Endothelial cell of umbilical vein (primary cell): Measurements from ENCODE around the gene LYZL1. TPM values are rescaled to one million over a fixed set of nuclear protein-coding genes. Genes with fewer than 3 reads are reported as not detected.

Experiments
- BruUV-seq: library from RNA; stranded (reverse); fragments of 400-500 nt; replicated peaks from 2 replicates; lab custom pipeline; 2021; lab: Mats Ljungman, UMichigan
- CTCF ChIA-PET: fragments of 300-600, 350-600 bp; sonication (Branson Sonifier 250); formaldehyde crosslinking; loops from one replicate; lab custom pipeline; 2021; ENCODE audit warnings: antibody characterized with exemption, inconsistent platforms; lab: Charles Lee
- POLR2A ChIA-PET: fragments of 300-600, 350-600 bp; sonication (Branson Sonifier 250); formaldehyde crosslinking; loops from one replicate; lab custom pipeline; 2021; ENCODE audit warnings: antibody characterized with exemption, inconsistent platforms; lab: Charles Lee
- DNase-seq: peaks from one replicate; pipeline ENCODE4 v3.0.0-alpha.2; 2011; ENCODE audit warnings: low read depth, low spot score
- FAIRE-seq: peaks from 2 replicates; lab custom pipeline; 2011; peaks lifted over from hg19 to GRCh38; lab: Jason Lieb, UNC
- H2AFZ ChIP-seq: 2 replicates; pipeline ENCODE4 v1.6.0; 2012; ENCODE audit warnings: low read depth, low read length, control low read depth, inconsistent platforms
- H3K27ac ChIP-seq: 2 replicates; pipeline ENCODE4 v1.5.1; 2011; ENCODE audit warnings: low read depth, mild to moderate bottlenecking, control low read depth, low read length, moderate library complexity; ENCODE audit not compliant: insufficient read depth
- H3K27me3 ChIP-seq, 2 experiments: 2 replicates each; pipeline versions ENCODE4 v1.6.0 to v1.6.1; 2011; ENCODE audit warnings: low read length in 2 of 2, mixed read lengths in 1 of 2; ENCODE audit not compliant: control insufficient read depth in 2 of 2, insufficient read depth in 2 of 2
- H3K36me3 ChIP-seq, 2 experiments: 2 replicates in 1 of 2; 3 replicates in 1 of 2; pipeline ENCODE4 v1.5.1; 2011; ENCODE audit warnings: low read length in 2 of 2, mild to moderate bottlenecking in 1 of 2, moderate library complexity in 1 of 2; ENCODE audit not compliant: control insufficient read depth in 2 of 2, insufficient read depth in 2 of 2; ENCODE audit errors: extremely low read depth in 1 of 2
- H3K4me1 ChIP-seq: 3 replicates; pipeline ENCODE4 v1.5.1; 2011; ENCODE audit warnings: mild to moderate bottlenecking, low read length; ENCODE audit not compliant: control insufficient read depth, insufficient read depth; ENCODE audit errors: extremely low read depth
- H3K4me2 ChIP-seq: 2 replicates; pipeline ENCODE4 v1.6.1; 2011; ENCODE audit warnings: low read length, control low read depth, mixed read lengths; ENCODE audit not compliant: insufficient read depth
- H3K4me3 ChIP-seq, 3 experiments: fragments of 200-600 bp in 1 of 3; sonication (generic), shearing (Covaris generic) in 1 of 3; replicated peaks in 1 of 3; 2 replicates each; pipeline ENCODE4 v1.5.1; 2011 to 2016; ENCODE audit warnings: control low read depth in 3 of 3, low read length in 3 of 3, mild to moderate bottlenecking in 2 of 3, inconsistent platforms in 1 of 3, low read depth in 1 of 3, moderate library complexity in 1 of 3; ENCODE audit not compliant: insufficient read depth in 1 of 3
- H3K79me2 ChIP-seq: 2 replicates; pipeline ENCODE4 v1.6.0; 2012; ENCODE audit warnings: low read length, inconsistent platforms; ENCODE audit not compliant: control insufficient read depth, insufficient read depth
- H3K9ac ChIP-seq: replicated peaks from 2 replicates; pipeline ENCODE3; 2011; ENCODE audit warnings: low read length, control low read depth; ENCODE audit not compliant: insufficient read depth; ENCODE audit errors: extremely low read depth
- H3K9me1 ChIP-seq: replicated peaks from 3 replicates; pipeline ENCODE4 v1.6.0; 2011; ENCODE audit warnings: mild to moderate bottlenecking, low read length; ENCODE audit not compliant: control insufficient read depth, insufficient read depth; ENCODE audit errors: extremely low read depth
- H3K9me3 ChIP-seq: replicated peaks from 2 replicates; pipeline ENCODE4 v1.5.1; 2012; ENCODE audit warnings: low read length, inconsistent platforms; ENCODE audit not compliant: control insufficient read depth, insufficient read depth
- H4K20me1 ChIP-seq: replicated peaks from 2 replicates; pipeline ENCODE3; 2011; ENCODE audit warnings: mild to moderate bottlenecking, low read length; ENCODE audit not compliant: control insufficient read depth, insufficient read depth; ENCODE audit errors: extremely low read depth
- CTCF ChIP-seq, 2 donors: IDR thresholded peaks; 1 replicate in 1 of 2; 2 replicates in 1 of 2; pipeline ENCODE4 v1.5.1; 2011; ENCODE audit warnings: low read length in 2 of 2, mild to moderate bottlenecking in 2 of 2, moderate library complexity in 2 of 2, control low read depth in 1 of 2, inconsistent platforms in 1 of 2, low read depth in 1 of 2; ENCODE audit not compliant: insufficient read depth in 1 of 2; ENCODE audit errors: extremely low read depth in 1 of 2
- EZH2 ChIP-seq: IDR thresholded peaks from 2 replicates; pipeline ENCODE4 v1.6.1; 2012; ENCODE audit warnings: borderline replicate concordance, low read depth, mild to moderate bottlenecking, moderate library complexity, low read length, inconsistent platforms; ENCODE audit not compliant: severe bottlenecking
- FOS ChIP-seq: IDR thresholded peaks from 2 replicates; pipeline ENCODE4 v1.6.1; 2011; ENCODE audit warnings: mild to moderate bottlenecking, low read length, moderate library complexity, borderline replicate concordance; ENCODE audit not compliant: insufficient read depth
- GATA2 ChIP-seq: IDR thresholded peaks from 2 replicates; pipeline ENCODE4 v1.7.0; 2011; ENCODE audit warnings: low read depth, mild to moderate bottlenecking, moderate library complexity, mixed read lengths, low read length; ENCODE audit not compliant: insufficient read length, insufficient read depth
- JUN ChIP-seq: IDR thresholded peaks from 2 replicates; pipeline ENCODE4 v1.6.1; 2011; ENCODE audit warnings: borderline replicate concordance, low read depth; ENCODE audit not compliant: insufficient read length, insufficient read depth
- MYC ChIP-seq: IDR thresholded peaks from one replicate; pipeline ENCODE4 v1.6.1; 2011; ENCODE audit warnings: mild to moderate bottlenecking, low read depth, low read length
- POLR2A ChIP-seq: IDR thresholded peaks from 2 replicates; pipeline ENCODE4 v1.6.1; 2012; ENCODE audit warnings: low read depth, mild to moderate bottlenecking, control low read depth, low read length
- POLR2AphosphoS5 ChIP-seq: IDR thresholded peaks from 2 replicates; pipeline ENCODE4 v1.6.1; 2012; ENCODE audit warnings: low read depth, mild to moderate bottlenecking, control low read depth, low read length, moderate library complexity; ENCODE audit not compliant: insufficient read depth
- dilution Hi-C: fragments of 300-500 bp; cut with MboI; formaldehyde crosslinking; loops from one replicate; pipeline ENCODE4 v1.15.0; 2019; ENCODE audit warnings: low sequenced_read_pairs; ENCODE audit not compliant: extremely low pct_ligation_motif_present
- intact Hi-C: fragments of 100-400 bp; cut with micrococcal nuclease; formaldehyde crosslinking; loops from one replicate; pipeline ENCODE4 v1.10.0; 2022
- polyA plus RNA-seq, 4 experiments: library from polyadenylated mRNA; depleted of rRNA in 3 of 4; stranded (reverse) in 3 of 4; unstranded in 1 of 4; fragments of >200 nt; gene quantifications; 2 replicates each; pipeline versions ENCODE4 v1.2.1 to v1.2.3, GENCODE V29; 2011 to 2012; ENCODE audit warnings: missing spikeins in 1 of 4
- total RNA-seq: library from RNA; stranded (reverse); gene quantifications from 2 replicates; pipeline ENCODE4 v1.2.3, GENCODE V29; 2021
- TF ChIP-seq, protein P1 (sequence below): IDR thresholded peaks from 2 replicates; pipeline ENCODE4 v1.6.1; 2011; ENCODE audit not compliant: insufficient read depth, insufficient read length

Gene LYZL1
- total and polyA plus RNA-seq, 2 donors (not counting 3 experiments of a cell fraction or from before 2014, with no cell fraction given) = not detected

DNA sequence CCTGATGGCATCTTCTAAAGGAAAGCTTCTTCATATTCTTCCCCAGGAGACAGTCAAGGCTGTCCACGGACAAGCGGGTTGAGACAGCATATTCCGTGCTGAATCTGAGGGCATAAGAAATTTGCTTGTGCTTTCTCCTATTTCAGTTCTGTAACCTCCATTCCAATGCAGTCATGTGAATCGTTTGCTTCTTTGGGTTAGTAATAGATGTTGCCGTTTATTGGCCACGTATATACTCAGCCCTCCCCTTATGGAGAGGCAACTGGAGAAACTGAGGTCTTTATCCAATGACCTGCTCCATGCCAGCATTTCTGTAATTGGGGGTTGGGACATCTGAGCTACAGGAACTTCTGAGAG is 38.9 kb downstream of the LYZL1 start:
- Histone ChIP-seq H4K20me1 (no peaks in the 10 kb centered on the region), H3K9me1 (no peaks in the 10 kb centered on the region), H3K9me3 (no peaks in the 10 kb centered on the region), H3K36me3 (no peaks in the 10 kb centered on the region), H3K4me2 (no peak overlapping the region), H3K9ac (no peak overlapping the region), H3K27ac (no peak overlapping the region), H3K79me2 (no peaks in the 10 kb centered on the region), H3K27me3 (peaks cover 7 to 20% of the 10 kb centered on the region in 2 experiments), H3K4me1 (no peaks in the 10 kb centered on the region), H2AFZ (no peak overlapping the region), H3K4me3 (no peak overlapping the region)
- intact Hi-C loops (no loop called here), dilution Hi-C loops (no loop called here)
- DNase-seq = no peak
- FAIRE-seq = no peak
- POLR2A ChIA-PET = no interaction called here
- BruUV-seq = no TSS peak
- CTCF ChIA-PET = interaction anchor here (1.2 to 1.4 kb wide), 2 partner anchors 15 to 23 kb away, joined by 3 to 4 read pairs; no protein-coding TSS in a partner anchor
- TF ChIP-seq POLR2A (no peak), JUN (no peak), EZH2 (no peak), CTCF (IDR thresholded peaks at IDR 0.05; ENCODE audit: extremely low read depth in 1 of 2, insufficient read depth in 1 of 2, low read depth in 1 of 2, low read length in 2 of 2) (no peak), GATA2 (no peak), POLR2AphosphoS5 (no peak), MYC (no peak), FOS (no peak)
- TF ChIP-seq, protein P1, sequence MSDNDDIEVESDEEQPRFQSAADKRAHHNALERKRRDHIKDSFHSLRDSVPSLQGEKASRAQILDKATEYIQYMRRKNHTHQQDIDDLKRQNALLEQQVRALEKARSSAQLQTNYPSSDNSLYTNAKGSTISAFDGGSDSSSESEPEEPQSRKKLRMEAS = no peak
